Superior temporal gyrus (tissue), 1 donor: ENCODE data around the gene C11orf21.
"Not testable (repeated sequence)": the region's sequence is repeated elsewhere in the genome, so short reads cannot be mapped to it uniquely, and the experiment has no call there.

Experiments used
- DNase-seq: peaks from one replicate; pipeline ENCODE4 v3.0.0-alpha.2; 2016; ENCODE audit errors: extremely low spot score

Gene C11orf21

GRCh38 chr11:2296913-2297622, 4.7 kb downstream of the C11orf21 start:
- DNase-seq, result no peak

GRCh38 chr11:2295971-2296912, 5.5 kb downstream of the C11orf21 start:
- DNase-seq, result no peak

GRCh38 chr11:2294926-2295290, 6.8 kb downstream of the C11orf21 start:
- DNase-seq, result no peak

GRCh38 chr11:2293984-2294925, 7.5 kb downstream of the C11orf21 start:
- DNase-seq, result no peak

GRCh38 chr11:2293531-2293971, 8.2 kb downstream of the C11orf21 start:
- no peak for DNase-seq

- DNase-seq, result no peak
These were observed 11.3 kb downstream of the C11orf21 start for GRCh38 chr11:2290351-2290841.

GRCh38 chr11:2289859-2290258, 11.9 kb downstream of the C11orf21 start:
- no peak for DNase-seq

- no peak for DNase-seq
These were observed 12.4 kb downstream of the C11orf21 start for GRCh38 chr11:2289350-2289749.

GRCh38 chr11:2287091-2287490, 14.6 kb downstream of the C11orf21 start:
- DNase-seq, result no peak

GRCh38 chr11:2286350-2286749, 15.4 kb downstream of the C11orf21 start:
- not testable (repeated sequence) for DNase-seq

GRCh38 chr11:2280208-2280607, 21.5 kb downstream of the C11orf21 start:
- no peak for DNase-seq

GRCh38 chr11:2277933-2278523, 23.7 kb downstream of the C11orf21 start:
- DNase-seq, result no peak

GRCh38 chr11:2277008-2277346, 24.7 kb downstream of the C11orf21 start:
- DNase-seq, result no peak

- DNase-seq, result no peak
These were observed 25.3 kb downstream of the C11orf21 start for GRCh38 chr11:2276280-2277007.

GRCh38 chr11:2275334-2276279, 26.1 kb downstream of the C11orf21 start:
- DNase-seq, result no peak

GRCh38 chr11:2273771-2274170, 27.9 kb downstream of the C11orf21 start:
- no peak for DNase-seq

- no peak for DNase-seq
These were observed 28.4 kb downstream of the C11orf21 start for GRCh38 chr11:2273311-2273710.

GRCh38 chr11:2272946-2273280, 28.8 kb downstream of the C11orf21 start:
- DNase-seq, result no peak

- DNase-seq, result no peak
These were observed 29.3 kb downstream of the C11orf21 start for GRCh38 chr11:2272228-2272945.
